Smooth muscle cell (in vitro differentiated cells): ENCODE data around the gene CFAP141. TPM values are rescaled to one million over a fixed set of nuclear protein-coding genes. Genes with fewer than 3 reads are reported as not detected.
A peak's percentile ranks its signal among the peaks of the same experiment; 100 is the strongest.

Source experiments
- DNase-seq: peaks from one replicate; lab custom pipeline; 2025; ENCODE audit not compliant: unreplicated experiment; lab: John Stamatoyannopoulos, UW
- H2AFZ ChIP-seq: fragments of 200-600 bp; sonication (generic); 2 replicates; pipeline ENCODE4 v1.6.0; 2016; ENCODE audit warnings: antibody characterized with exemption, low read depth, mild to moderate bottlenecking
- H3F3A ChIP-seq: fragments of 200-600 bp; sonication (generic); 2 replicates; pipeline ENCODE4 v1.6.0; 2017; ENCODE audit warnings: antibody characterized with exemption, low read depth
- H3K27ac ChIP-seq: fragments of 200-600 bp; sonication (generic); 2 replicates; pipeline ENCODE4 v1.5.1; 2016; ENCODE audit warnings: low read depth, mild to moderate bottlenecking
- H3K27me3 ChIP-seq: fragments of 200-600 bp; sonication (generic); 2 replicates; pipeline ENCODE4 v1.6.1; 2016; ENCODE audit warnings: low read depth, mild to moderate bottlenecking
- H3K36me3 ChIP-seq: fragments of 200-600 bp; sonication (generic); 2 replicates; pipeline ENCODE4 v1.5.1; 2016; ENCODE audit warnings: low read depth
- H3K4me1 ChIP-seq: fragments of 200-600 bp; sonication (generic); 2 replicates; pipeline ENCODE4 v1.5.1; 2016; ENCODE audit warnings: low read depth
- H3K4me2 ChIP-seq: fragments of 200-600 bp; sonication (generic); 2 replicates; pipeline ENCODE4 v1.6.0; 2016; ENCODE audit warnings: mild to moderate bottlenecking
- H3K4me3 ChIP-seq: fragments of 200-600 bp; sonication (generic); 2 replicates; pipeline ENCODE4 v1.5.1; 2016; ENCODE audit warnings: mild to moderate bottlenecking
- H3K79me2 ChIP-seq: fragments of 200-600 bp; sonication (generic); 2 replicates; pipeline ENCODE4 v1.6.0; 2016; ENCODE audit warnings: low read depth, mild to moderate bottlenecking
- H3K9ac ChIP-seq: fragments of 200-600 bp; sonication (generic); 2 replicates; pipeline ENCODE4 v1.6.0; 2016; ENCODE audit warnings: low read depth
- H3K9me3 ChIP-seq: fragments of 200-600 bp; sonication (generic); replicated peaks from 2 replicates; pipeline ENCODE4 v1.5.1; 2016; ENCODE audit warnings: low read depth
- H4K20me1 ChIP-seq: fragments of 200-600 bp; sonication (generic); 2 replicates; pipeline ENCODE4 v1.6.0; 2016; ENCODE audit warnings: low read depth
- CTCF ChIP-seq: fragments of 200-600 bp; sonication (generic); IDR thresholded peaks from 2 replicates; pipeline ENCODE4 v1.5.1; 2017; ENCODE audit warnings: borderline replicate concordance, mild to moderate bottlenecking, antibody characterized with exemption; ENCODE audit not compliant: insufficient read depth, poor library complexity, severe bottlenecking
- WGBS: methylation state at CpG from one replicate; pipeline ENCODE4 v1.1.7; 2016; ENCODE audit warnings: low lambda C conversion rate; 5-methylcytosine and 5-hydroxymethylcytosine counted together
- polyA plus RNA-seq: library from polyadenylated mRNA; unstranded; fragments of >200 nt; fragmentation: Nextera tagmentation; extraction: Ambion mirVana; gene quantifications from 2 replicates; pipeline ENCODE4 v1.2.1, GENCODE V29; 2016
- total RNA-seq: library from RNA; depleted of rRNA; stranded (reverse); fragments of >200 nt; gene quantifications from 2 replicates; pipeline ENCODE4 v1.2.3, GENCODE V29; 2014

The CFAP141 gene
- total and polyA plus RNA-seq, 2 experiments from 2014 or later = not detected

GRCh38 chr1:154178013-154178412 is 28.1 kb downstream of the CFAP141 start:
- H3K9me3 ChIP-seq = no peaks in the 10 kb centered on the region
- 62% methylated on average over 2 of the region's 2 CpGs for WGBS
- peak overlapping the region; percentile 1 for H3K9ac ChIP-seq
- peaks cover 94% of the 10 kb centered on the region for H4K20me1 ChIP-seq
- peaks cover under 1% of the 10 kb centered on the region for H3K36me3 ChIP-seq
- H2AFZ ChIP-seq = no peak overlapping the region
- H3K27ac ChIP-seq = peak overlapping the region; percentile 38
- H3K4me2 ChIP-seq = peak overlapping the region; percentile 75
- H3K4me1 ChIP-seq = peaks cover 39% of the 10 kb centered on the region
- no peaks in the 10 kb centered on the region for H3K27me3 ChIP-seq
- H3K79me2 ChIP-seq = peaks cover 99% of the 10 kb centered on the region
- H3K4me3 ChIP-seq = no peak overlapping the region
- TF ChIP-seq CTCF = no peak
- H3F3A ChIP-seq = peaks cover 12% of the 10 kb centered on the region
- DNase-seq = no peak

- H3K27me3 ChIP-seq = no peaks in the 10 kb centered on the region
- peaks cover 36% of the 10 kb centered on the region for H3K4me1 ChIP-seq
- DNase-seq = no peak
- no peaks in the 10 kb centered on the region for H3K9me3 ChIP-seq
- peaks cover 99% of the 10 kb centered on the region for H3K79me2 ChIP-seq
- peak overlapping the region; percentile 38 for H3K27ac ChIP-seq
- no peak overlapping the region for H3K4me3 ChIP-seq
- no peak overlapping the region for H3K9ac ChIP-seq
- WGBS = 82% methylated on average over 2 of the region's 2 CpGs
- H2AFZ ChIP-seq = no peak overlapping the region
- peaks cover 12% of the 10 kb centered on the region for H3F3A ChIP-seq
- no peak overlapping the region for H3K4me2 ChIP-seq
- peaks cover 18% of the 10 kb centered on the region for H3K36me3 ChIP-seq
- H4K20me1 ChIP-seq = peaks cover 100% of the 10 kb centered on the region
- TF ChIP-seq CTCF = no peak
These were observed 29.8 kb downstream of the CFAP141 start for GRCh38 chr1:154176337-154176736.

- no peak overlapping the region for H3K4me2 ChIP-seq
- no peak overlapping the region for H3K27ac ChIP-seq
- DNase-seq = no peak
- no peak for TF ChIP-seq CTCF
- peaks cover 9% of the 10 kb centered on the region for H3F3A ChIP-seq
- H3K27me3 ChIP-seq = no peaks in the 10 kb centered on the region
- H3K36me3 ChIP-seq = peaks cover 26% of the 10 kb centered on the region
- H2AFZ ChIP-seq = no peak overlapping the region
- H3K9me3 ChIP-seq = no peaks in the 10 kb centered on the region
- peaks cover 19% of the 10 kb centered on the region for H3K4me1 ChIP-seq
- 97% methylated on average over 4 of the region's 4 CpGs for WGBS
- H3K79me2 ChIP-seq = peaks cover 99% of the 10 kb centered on the region
- no peak overlapping the region for H3K4me3 ChIP-seq
- peaks cover 100% of the 10 kb centered on the region for H4K20me1 ChIP-seq
- H3K9ac ChIP-seq = no peak overlapping the region
These were observed 31.5 kb downstream of the CFAP141 start for GRCh38 chr1:154174654-154175053.

GRCh38 chr1:154171880-154172279 is 34.3 kb downstream of the CFAP141 start:
- Histone ChIP-seq H3K79me2 (peaks cover 92% of the 10 kb centered on the region), H3K9me3 (no peaks in the 10 kb centered on the region), H4K20me1 (peaks cover 99% of the 10 kb centered on the region), H3K27ac (peak overlapping the region; percentile 6), H3K4me3 (no peak overlapping the region), H3K4me1 (no peaks in the 10 kb centered on the region), H2AFZ (no peak overlapping the region), H3F3A (peaks cover 9% of the 10 kb centered on the region), H3K27me3 (no peaks in the 10 kb centered on the region), H3K36me3 (peaks cover 45% of the 10 kb centered on the region), H3K4me2 (no peak overlapping the region), H3K9ac (no peak overlapping the region)
- DNase-seq = no peak
- WGBS = 94% methylated on average over 5 of the region's 5 CpGs
- no peak for TF ChIP-seq CTCF
